ENCODE results near the gene PRIMA1. TPM values are rescaled to one million over a fixed set of nuclear protein-coding genes. Genes with fewer than 3 reads are reported as not detected.

PRIMA1 gene
- total RNA-seq, 4 donors from 2014 or later = 14.0 to 28.8 (median 16.4) TPM

- Histone ChIP-seq H3K4me3 (no peak overlapping the region), H3K27ac (no peak overlapping the region), H3K9me3 (no peaks in the 10 kb centered on the region), H3K36me3 (no peaks in the 10 kb centered on the region), H3K4me1 (peaks cover 0 to 8% (median 0%) of the 10 kb centered on the region in 3 donors), H3K27me3 (peaks cover 7% of the 10 kb centered on the region)
- ATAC-seq = no peak
- 63 to 71% methylated on average over 2 to 3 of the region's 3 CpGs for WGBS, 2 donors (ENCODE audit: low coverage in 1 of 2)
- TF ChIP-seq EP300 (IDR thresholded peaks at IDR 0.05) (no peak), POLR2A (IDR thresholded peaks at IDR 0.05) (no peak), POLR2AphosphoS5 (IDR thresholded peaks at IDR 0.05) (no peak)
- TF ChIP-seq, protein P1, sequence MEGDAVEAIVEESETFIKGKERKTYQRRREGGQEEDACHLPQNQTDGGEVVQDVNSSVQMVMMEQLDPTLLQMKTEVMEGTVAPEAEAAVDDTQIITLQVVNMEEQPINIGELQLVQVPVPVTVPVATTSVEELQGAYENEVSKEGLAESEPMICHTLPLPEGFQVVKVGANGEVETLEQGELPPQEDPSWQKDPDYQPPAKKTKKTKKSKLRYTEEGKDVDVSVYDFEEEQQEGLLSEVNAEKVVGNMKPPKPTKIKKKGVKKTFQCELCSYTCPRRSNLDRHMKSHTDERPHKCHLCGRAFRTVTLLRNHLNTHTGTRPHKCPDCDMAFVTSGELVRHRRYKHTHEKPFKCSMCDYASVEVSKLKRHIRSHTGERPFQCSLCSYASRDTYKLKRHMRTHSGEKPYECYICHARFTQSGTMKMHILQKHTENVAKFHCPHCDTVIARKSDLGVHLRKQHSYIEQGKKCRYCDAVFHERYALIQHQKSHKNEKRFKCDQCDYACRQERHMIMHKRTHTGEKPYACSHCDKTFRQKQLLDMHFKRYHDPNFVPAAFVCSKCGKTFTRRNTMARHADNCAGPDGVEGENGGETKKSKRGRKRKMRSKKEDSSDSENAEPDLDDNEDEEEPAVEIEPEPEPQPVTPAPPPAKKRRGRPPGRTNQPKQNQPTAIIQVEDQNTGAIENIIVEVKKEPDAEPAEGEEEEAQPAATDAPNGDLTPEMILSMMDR (IDR thresholded peaks at IDR 0.05) = no peak
Measured at GRCh38 chr14:93830753-93831461, 42.6 kb upstream of the PRIMA1 start.

- H3K4me1 ChIP-seq = peaks cover 0 to 8% (median 0%) of the 10 kb centered on the region in 3 donors
- no peak for ATAC-seq
- TF ChIP-seq POLR2AphosphoS5 (IDR thresholded peaks at IDR 0.05) = no peak
- TF ChIP-seq POLR2A (IDR thresholded peaks at IDR 0.05) = no peak
- TF ChIP-seq EP300 (IDR thresholded peaks at IDR 0.05) = no peak
- TF ChIP-seq, protein P1 (IDR thresholded peaks at IDR 0.05) = no peak
- WGBS, 2 donors (ENCODE audit: low coverage in 1 of 2) = 68 to 100% methylated on average over 2 to 3 of the region's 4 CpGs
- no peaks in the 10 kb centered on the region for H3K9me3 ChIP-seq
- H3K27me3 ChIP-seq = peaks cover 16% of the 10 kb centered on the region
- no peak overlapping the region for H3K4me3 ChIP-seq
- H3K36me3 ChIP-seq = no peaks in the 10 kb centered on the region
- H3K27ac ChIP-seq = no peak overlapping the region
Measured at GRCh38 chr14:93829839-93830481, 41.7 kb upstream of the PRIMA1 start.

GRCh38 chr14:93825235-93825553 is 36.9 kb upstream of the PRIMA1 start:
- TF ChIP-seq, protein P1 (IDR thresholded peaks at IDR 0.05) = no peak
- TF ChIP-seq POLR2AphosphoS5 (IDR thresholded peaks at IDR 0.05) (no peak), EP300 (IDR thresholded peaks at IDR 0.05) (no peak), POLR2A (IDR thresholded peaks at IDR 0.05) (no peak)
- no peak for ATAC-seq
- H3K36me3 ChIP-seq = no peaks in the 10 kb centered on the region
- peaks cover 36% of the 10 kb centered on the region for H3K27me3 ChIP-seq
- no peaks in the 10 kb centered on the region for H3K4me1 ChIP-seq
- H3K9me3 ChIP-seq = no peaks in the 10 kb centered on the region
- no peak overlapping the region for H3K4me3 ChIP-seq
- whole genome bisulfite sequencing, 2 donors (ENCODE audit: low coverage in 1 of 2) = 15 to 90% methylated on average over 3 to 5 of the region's 14 CpGs
- H3K27ac ChIP-seq = no peak overlapping the region

DNA sequence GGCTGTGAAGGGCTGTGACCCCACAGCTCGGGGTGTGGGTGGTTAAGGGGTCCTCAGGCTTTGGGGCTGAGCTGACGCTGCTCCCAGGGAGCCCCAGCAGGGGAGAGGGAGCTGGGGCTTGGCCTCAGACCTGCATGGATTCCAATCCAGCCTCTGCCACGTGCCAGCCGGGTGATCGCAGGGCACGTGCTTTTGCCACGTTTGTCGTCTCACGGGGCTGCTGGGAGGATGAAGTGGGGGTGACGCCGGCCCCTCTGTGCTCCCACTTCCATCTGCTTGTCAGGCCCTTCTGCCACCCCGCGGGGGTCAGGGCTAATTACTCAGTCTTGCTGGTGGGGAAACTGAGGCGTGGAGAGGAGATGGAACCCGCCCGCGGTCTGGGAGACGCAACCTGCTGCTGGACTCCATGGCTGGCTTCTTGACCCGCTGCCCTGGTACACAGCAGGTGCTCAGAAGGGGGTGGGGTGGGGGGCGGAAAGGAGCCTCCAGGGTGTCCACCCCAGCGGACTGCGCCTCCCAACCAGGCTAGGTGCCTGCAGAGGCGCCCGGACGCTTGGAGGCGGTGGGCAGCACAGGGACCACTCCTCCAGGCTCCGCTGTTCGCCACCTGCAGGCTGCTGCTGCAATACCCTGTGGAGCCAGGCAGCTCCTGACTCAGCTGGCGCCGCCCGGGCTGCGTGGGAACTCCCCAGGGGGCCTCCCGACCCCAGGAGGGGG is 36.4 kb upstream of the PRIMA1 start:
- H3K27me3 ChIP-seq = peaks cover 36% of the 10 kb centered on the region
- no peaks in the 10 kb centered on the region for H3K4me1 ChIP-seq
- no peak for ATAC-seq
- H3K27ac ChIP-seq = no peak overlapping the region
- no peaks in the 10 kb centered on the region for H3K9me3 ChIP-seq
- TF ChIP-seq POLR2AphosphoS5 (IDR thresholded peaks at IDR 0.05) (no peak), EP300 (IDR thresholded peaks at IDR 0.05) (no peak), POLR2A (IDR thresholded peaks at IDR 0.05) (no peak)
- TF ChIP-seq, protein P1 (IDR thresholded peaks at IDR 0.05) = no peak
- WGBS, 2 donors (ENCODE audit: low coverage in 1 of 2) = no CpG with 5 or more reads among the region's 33 CpGs
- no peak overlapping the region for H3K4me3 ChIP-seq
- H3K36me3 ChIP-seq = no peaks in the 10 kb centered on the region
